Measurements from ENCODE around the gene SREBF1. TPM values are rescaled to one million over a fixed set of nuclear protein-coding genes. Genes with fewer than 3 reads are reported as not detected.

The SREBF1 gene
- polyA plus RNA-seq, 6 donors from 2014 or later = 4.8 to 10.0 (median 5.4) TPM

GRCh38 chr17:17842111-17842876 is 5.5 kb upstream of the SREBF1 start:
- ATAC-seq (ENCODE audit: low read depth in 2 of 2) (no peak), DNase-seq (no peak)
- H3K9me3 Mint-ChIP-seq = no peaks in the 10 kb centered on the region
- H3K4me3 Mint-ChIP-seq = peak overlapping the region in 2 of 8 donors; percentile 12 to 52
- peaks cover 10 to 32% (median 28%) of the 10 kb centered on the region in 3 donors for H3K4me1 Mint-ChIP-seq
- no peaks in the 10 kb centered on the region for H3K36me3 Mint-ChIP-seq
- H3K27ac Mint-ChIP-seq = peak overlapping the region in 2 of 6 donors; percentile 60 to 84
- no peaks in the 10 kb centered on the region for H3K27me3 Mint-ChIP-seq

GRCh38 chr17:17841601-17842025 is 4.8 kb upstream of the SREBF1 start:
- H3K4me1 Mint-ChIP-seq = peaks cover 15 to 37% (median 33%) of the 10 kb centered on the region in 3 donors
- no peaks in the 10 kb centered on the region for H3K9me3 Mint-ChIP-seq
- DNase-seq = no peak
- H3K4me3 Mint-ChIP-seq = peak overlapping the region in 3 of 8 donors; percentile 5 to 59 (median 52)
- no peaks in the 10 kb centered on the region for H3K27me3 Mint-ChIP-seq
- peak overlapping the region in 4 of 6 donors; percentile 21 to 100 (median 72) for H3K27ac Mint-ChIP-seq
- H3K36me3 Mint-ChIP-seq = no peaks in the 10 kb centered on the region
- ATAC-seq (ENCODE audit: low read depth in 2 of 2) = no peak

GRCh38 chr17:17840751-17841591 is 4.2 kb upstream of the SREBF1 start:
- H3K27ac Mint-ChIP-seq = peak overlapping the region; percentile 83 to 100 (median 95)
- no peaks in the 10 kb centered on the region for H3K27me3 Mint-ChIP-seq
- H3K36me3 Mint-ChIP-seq = no peaks in the 10 kb centered on the region
- ATAC-seq (ENCODE audit: low read depth in 2 of 2) (no peak), DNase-seq (no peak)
- peaks cover 17 to 40% (median 35%) of the 10 kb centered on the region in 3 donors for H3K4me1 Mint-ChIP-seq
- H3K9me3 Mint-ChIP-seq = no peaks in the 10 kb centered on the region
- H3K4me3 Mint-ChIP-seq = peak overlapping the region; percentile 48 to 88 (median 70)

GRCh38 chr17:17839791-17840707 is 3.3 kb upstream of the SREBF1 start:
- Mint-ChIP-seq H3K4me1 (peaks cover 22 to 48% (median 44%) of the 10 kb centered on the region in 3 donors), H3K4me3 (peak overlapping the region; percentile 70 to 97 (median 82)), H3K9me3 (no peaks in the 10 kb centered on the region), H3K36me3 (no peaks in the 10 kb centered on the region), H3K27me3 (no peaks in the 10 kb centered on the region), H3K27ac (peak overlapping the region; percentile 89 to 100 (median 95))
- ATAC-seq (ENCODE audit: low read depth in 2 of 2) = peak; percentile 65 to 67
- DNase-seq = peak; percentile 86

- H3K4me1 Mint-ChIP-seq = peaks cover 36 to 65% (median 62%) of the 10 kb centered on the region in 3 donors
- H3K4me3 Mint-ChIP-seq = peak overlapping the region; percentile 16 to 97 (median 90)
- no peak for DNase-seq
- peak overlapping the region in 4 of 6 donors; percentile 79 to 100 (median 98) for H3K27ac Mint-ChIP-seq
- no peaks in the 10 kb centered on the region for H3K9me3 Mint-ChIP-seq
- no peak for ATAC-seq (ENCODE audit: low read depth in 2 of 2)
- no peaks in the 10 kb centered on the region for H3K27me3 Mint-ChIP-seq
- H3K36me3 Mint-ChIP-seq = no peaks in the 10 kb centered on the region
Measured at GRCh38 chr17:17837966-17838962, 1.5 kb upstream of the SREBF1 start.

GRCh38 chr17:17837380-17837821 is 615 bp upstream of the SREBF1 start:
- no peaks in the 10 kb centered on the region for H3K9me3 Mint-ChIP-seq
- peak overlapping the region; percentile 85 to 97 (median 92) for H3K4me3 Mint-ChIP-seq
- no peaks in the 10 kb centered on the region for H3K27me3 Mint-ChIP-seq
- peaks cover 37 to 67% (median 64%) of the 10 kb centered on the region in 3 donors for H3K4me1 Mint-ChIP-seq
- peak overlapping the region; percentile 96 to 100 (median 98) for H3K27ac Mint-ChIP-seq
- no peak for ATAC-seq (ENCODE audit: low read depth in 2 of 2)
- no peaks in the 10 kb centered on the region for H3K36me3 Mint-ChIP-seq
- DNase-seq = no peak

GRCh38 chr17:17836250-17836817 is 452 bp downstream of the SREBF1 start:
- peak overlapping the region; percentile 84 to 97 (median 92) for H3K4me3 Mint-ChIP-seq
- H3K36me3 Mint-ChIP-seq = no peaks in the 10 kb centered on the region
- H3K4me1 Mint-ChIP-seq = peaks cover 41 to 73% (median 70%) of the 10 kb centered on the region in 3 donors
- peak overlapping the region; percentile 87 to 100 (median 100) for H3K27ac Mint-ChIP-seq
- ATAC-seq (ENCODE audit: low read depth in 2 of 2) (peak; percentile 55 to 64), DNase-seq (peak; percentile 97)
- H3K9me3 Mint-ChIP-seq = no peaks in the 10 kb centered on the region
- H3K27me3 Mint-ChIP-seq = no peaks in the 10 kb centered on the region

- Mint-ChIP-seq H3K27me3 (no peaks in the 10 kb centered on the region), H3K4me3 (peak overlapping the region; percentile 84 to 97 (median 92)), H3K27ac (peak overlapping the region; percentile 87 to 100 (median 100)), H3K9me3 (no peaks in the 10 kb centered on the region), H3K36me3 (no peaks in the 10 kb centered on the region), H3K4me1 (peaks cover 36 to 67% (median 64%) of the 10 kb centered on the region in 3 donors)
- ATAC-seq (ENCODE audit: low read depth in 2 of 2) (no peak), DNase-seq (no peak)
Measured at GRCh38 chr17:17835415-17836249, 1.2 kb downstream of the SREBF1 start.

- no peak for DNase-seq
- ATAC-seq (ENCODE audit: low read depth in 2 of 2) = no peak
- Mint-ChIP-seq H3K27ac (peak overlapping the region; percentile 99 to 100 (median 100)), H3K36me3 (no peaks in the 10 kb centered on the region), H3K9me3 (no peaks in the 10 kb centered on the region), H3K4me1 (peaks cover 36 to 67% (median 64%) of the 10 kb centered on the region in 3 donors), H3K27me3 (no peaks in the 10 kb centered on the region), H3K4me3 (peak overlapping the region; percentile 85 to 97 (median 90))
Measured at GRCh38 chr17:17834974-17835373, 1.8 kb downstream of the SREBF1 start.

GRCh38 chr17:17833658-17834357 is 3.0 kb downstream of the SREBF1 start:
- H3K36me3 Mint-ChIP-seq = no peaks in the 10 kb centered on the region
- no peaks in the 10 kb centered on the region for H3K27me3 Mint-ChIP-seq
- no peaks in the 10 kb centered on the region for H3K9me3 Mint-ChIP-seq
- no peak for DNase-seq
- no peak for ATAC-seq (ENCODE audit: low read depth in 2 of 2)
- peaks cover 36 to 56% (median 55%) of the 10 kb centered on the region in 3 donors for H3K4me1 Mint-ChIP-seq
- H3K27ac Mint-ChIP-seq = peak overlapping the region in 5 of 6 donors; percentile 99 to 100 (median 100)
- H3K4me3 Mint-ChIP-seq = peak overlapping the region; percentile 68 to 97 (median 88)

All from naive B cell (primary cell).